Heart left ventricle (tissue), 16 donors: ENCODE measurements around the gene BAX. TPM values are rescaled to one million over a fixed set of nuclear protein-coding genes. Genes with fewer than 3 reads are reported as not detected.

ENCODE experiments used
- ATAC-seq, 4 donors: fragments of 200-7000 bp; cut with Tn5 transposase; one replicate each; pipeline ENCODE4 v1.9.1; 2020 to 2022; ENCODE audit warnings: moderate library complexity in 4 of 4, mild to moderate bottlenecking in 3 of 4, moderate number of reproducible peaks in 1 of 4
- DNase-seq, 5 donors: peaks; one replicate each; pipeline ENCODE4 v3.0.0-alpha.2; 2020
- H3K27ac ChIP-seq, 12 donors: fragments of 200-600 bp; sonication (generic) in 4 of 12; one replicate each; pipeline versions ENCODE4 v1.5.0 to v1.8.0; 2016 to 2022; ENCODE audit warnings: mild to moderate bottlenecking in 2 of 12
- H3K27me3 ChIP-seq, 9 donors: fragments of 200-600 bp; sonication (generic) in 2 of 9; one replicate each; pipeline versions ENCODE4 v1.5.1 to v1.8.0; 2016 to 2022; ENCODE audit warnings: mild to moderate bottlenecking in 3 of 9
- H3K36me3 ChIP-seq, 9 donors: fragments of 200-600 bp; sonication (generic) in 2 of 9; one replicate each; pipeline versions ENCODE4 v1.5.0 to v1.8.0; 2018 to 2022; ENCODE audit warnings: mild to moderate bottlenecking in 2 of 9
- H3K4me1 ChIP-seq, 12 donors: fragments of 200-600 bp; sonication (generic) in 4 of 12; one replicate each; pipeline versions ENCODE4 v1.5.0 to v1.8.0; 2016 to 2022; ENCODE audit warnings: mild to moderate bottlenecking in 3 of 12
- H3K4me3 ChIP-seq, 12 donors: fragments of 200-600 bp; sonication (generic) in 4 of 12; one replicate each; pipeline versions ENCODE4 v1.5.0 to v1.8.0; 2017 to 2022; ENCODE audit warnings: mild to moderate bottlenecking in 9 of 12, moderate library complexity in 4 of 12
- H3K9me3 ChIP-seq, 12 donors: fragments of 200-600 bp; sonication (generic) in 4 of 12; one replicate each; pipeline versions ENCODE4 v1.5.0 to v1.8.0; 2016 to 2022; ENCODE audit warnings: mild to moderate bottlenecking in 1 of 12
- CTCF ChIP-seq, 12 donors: fragments of 200-600 bp; sonication (generic) in 4 of 12; IDR thresholded peaks; one replicate each; pipeline versions ENCODE4 v1.5.0 to v1.8.0; 2018 to 2022; ENCODE audit warnings: antibody characterized with exemption in 12 of 12, mild to moderate bottlenecking in 5 of 12
- POLR2A ChIP-seq, 2 donors: fragments of 450-650 bp; IDR thresholded peaks; one replicate each; pipeline ENCODE4 v1.6.1; 2017; ENCODE audit warnings: antibody characterized with exemption in 2 of 2, mild to moderate bottlenecking in 2 of 2, moderate library complexity in 2 of 2
- WGBS, 4 donors: extraction: QIAGEN DNeasy Blood & Tissue Kit in 2 of 4; methylation state at CpG; one replicate each; pipeline versions ENCODE4 v1.1.5 to v1.1.7; 2013 to 2018; 5-methylcytosine and 5-hydroxymethylcytosine counted together
- intact Hi-C, 10 donors: fragments of 100-400 bp; cut with DNase I; formaldehyde crosslinking; loops; one replicate each; pipeline versions ENCODE4 v1.11.1 to v1.14.2; 2022
- polyA plus RNA-seq, 2 donors: library from polyadenylated mRNA; stranded (reverse); fragments of 200-250 nt; gene quantifications; one replicate each; pipeline ENCODE4 v1.2.3, GENCODE V29; 2013
- total RNA-seq, 9 donors: library from RNA; depleted of rRNA in 2 of 9; stranded (reverse); fragments of >200 nt in 2 of 9; fragmentation: NEBNext Ultra II Directional in 3 of 9; extraction: Animal tissue kit (Norgen Biotek cat#: 25700) in 3 of 9; gene quantifications; one replicate each; pipeline versions ENCODE4 v1.1.0 to v1.2.4, GENCODE V29; 2016 to 2023
- donor health status: ischemic (EF 13 %, LVEDD 7.1; RV severe dilation, severe dysfunction).
- donor health status: healthy with polysubstance abuse.
- donor health status: DM: no; HTN: yes; CAD: no.
- donor health status: DM: no; HTN: no; CAD: no.
- donor health status: ischemic (EF 25% LVEDD 6.9; RV normal size, moderate dysfunction).
- donor health status: ischemic (EF 25% LVEDD 5.7; RV mildly dilated, moderate dysfunction).
- donor health status: healthy.
- donor health status: DM: yes; HTN: yes; CAD: no.
- donor health status: ischemic (EF 35%, LVEDD 5.7; RV mildly dilated, moderate dysfunction).
- donor health status: nonischemic (EF 11% LVEDD 7.7; RV severe dilation, severe dysfunction).
- donor health status: DM: yes; HTN: yes; CAD: no.
- donor health status: PGD.
- donor health status: ischemic (EF 29% LVEDD 5.4; RV normal size, mild dysfunction).
- donor health status: nonischemic (EF 23%, LVEDD 6.1; RV moderate dilation, normal function).

BAX gene
- total and polyA plus RNA-seq, 11 donors: 17.9 to 68.4 (median 23.1) TPM

DNA sequence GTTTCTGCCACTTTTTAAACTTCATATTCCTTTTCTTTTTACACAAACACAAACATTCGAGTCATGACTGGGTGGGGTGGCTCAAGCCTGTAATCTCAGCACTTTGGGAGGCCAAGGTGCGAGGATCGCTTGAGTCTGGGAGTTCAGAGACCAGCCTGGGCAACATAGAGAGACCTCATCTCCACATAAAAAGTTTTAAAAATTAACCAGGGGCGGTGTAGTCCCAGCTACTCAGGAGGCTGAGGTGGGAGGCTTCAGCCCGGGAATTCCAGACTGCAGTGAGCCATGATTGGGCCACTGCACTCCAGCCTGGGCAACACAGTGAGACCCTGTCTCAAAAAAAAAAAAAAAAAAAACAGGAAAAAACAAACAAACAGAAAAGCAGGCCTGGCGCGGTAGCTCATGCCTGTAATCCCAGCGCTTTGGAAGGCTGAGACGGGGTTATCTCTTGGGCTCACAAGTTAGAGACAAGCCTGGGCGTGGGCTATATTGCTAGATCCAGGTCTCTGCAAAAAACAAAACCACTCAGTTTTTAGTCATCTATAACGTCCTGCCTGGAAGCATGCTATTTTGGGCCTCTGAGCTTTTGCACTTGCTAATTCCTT, 583 bp upstream of the BAX start:
- H3K27ac ChIP-seq: peak overlapping the region; percentile 6 to 95 (median 89)
- TF ChIP-seq POLR2A (IDR thresholded peaks at IDR 0.05): no peak
- TF ChIP-seq CTCF (IDR thresholded peaks at IDR 0.05): no peak
- H3K4me1 ChIP-seq: peaks cover 4 to 21% (median 14%) of the 10 kb centered on the region in 12 donors
- WGBS, 4 donors: 53 to 56% (median 55%) methylated on average over 11 of the region's 11 CpGs
- ATAC-seq (peak in 1 of 4 donors; percentile 2), DNase-seq (no peak)
- H3K27me3 ChIP-seq: no peaks in the 10 kb centered on the region
- peaks cover 0 to 16% (median 2%) of the 10 kb centered on the region in 9 donors for H3K36me3 ChIP-seq
- peak overlapping the region in 11 of 12 donors; percentile 77 to 97 (median 90) for H3K4me3 ChIP-seq
- no peaks in the 10 kb centered on the region for H3K9me3 ChIP-seq
- intact Hi-C loops: loop anchor here in 5 of 10 donors (2.0 to 10.0 kb wide), 4 partner anchors 42 to 53 kb away; partner anchors contain the start of gene NUCB1 (in 3 of the 5)

DNA sequence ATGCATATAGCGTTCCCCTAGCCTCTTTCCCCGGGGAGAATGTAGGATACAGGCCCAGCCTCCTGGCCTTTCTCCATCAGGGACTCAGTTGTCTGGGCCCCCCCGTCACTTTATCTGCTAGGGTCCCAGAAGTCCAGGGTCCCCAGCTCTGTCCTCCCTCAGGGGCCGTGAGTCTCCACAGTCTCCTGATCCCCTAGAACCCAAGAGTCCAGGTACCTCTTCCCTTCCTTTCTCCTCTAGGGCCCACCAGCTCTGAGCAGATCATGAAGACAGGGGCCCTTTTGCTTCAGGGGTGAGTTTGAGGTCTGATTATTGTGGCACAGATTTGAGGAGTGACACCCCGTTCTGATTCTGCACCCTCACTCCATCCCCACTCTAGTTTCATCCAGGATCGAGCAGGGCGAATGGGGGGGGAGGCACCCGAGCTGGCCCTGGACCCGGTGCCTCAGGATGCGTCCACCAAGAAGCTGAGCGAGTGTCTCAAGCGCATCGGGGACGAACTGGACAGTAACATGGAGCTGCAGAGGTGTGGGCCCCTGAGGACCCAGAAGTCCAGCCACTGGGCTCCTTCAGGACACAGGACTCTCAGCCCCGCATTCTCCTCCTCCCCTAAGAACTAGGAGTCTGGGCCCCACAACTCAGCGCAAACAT, 758 bp downstream of the BAX start:
- intact Hi-C loops: loop anchor here in 3 of 10 donors (2.0 to 10.0 kb wide), 3 partner anchors 51 to 78 kb away; partner anchors contain the start of gene NUCB1 (in 2 of the 3)
- H3K4me1 ChIP-seq: peaks cover 4 to 23% (median 14%) of the 10 kb centered on the region in 12 donors
- DNase-seq (no peak), ATAC-seq (peak in 1 of 4 donors; percentile 6)
- H3K9me3 ChIP-seq: no peaks in the 10 kb centered on the region
- peak overlapping the region; percentile 77 to 98 (median 90) for H3K4me3 ChIP-seq
- peaks cover 0 to 16% (median 2%) of the 10 kb centered on the region in 9 donors for H3K36me3 ChIP-seq
- 55 to 61% (median 58%) methylated on average over 13 to 16 of the region's 16 CpGs for WGBS, 4 donors
- TF ChIP-seq POLR2A (IDR thresholded peaks at IDR 0.05) (no peak), CTCF (IDR thresholded peaks at IDR 0.05) (no peak)
- H3K27me3 ChIP-seq: no peaks in the 10 kb centered on the region
- H3K27ac ChIP-seq: peak overlapping the region; percentile 69 to 95 (median 89)

GRCh38 chr19:48958006-48958405, 3.3 kb downstream of the BAX start:
- Histone ChIP-seq H3K4me3 (no peak overlapping the region), H3K9me3 (no peaks in the 10 kb centered on the region), H3K36me3 (peaks cover 0 to 16% (median 2%) of the 10 kb centered on the region in 9 donors), H3K27me3 (no peaks in the 10 kb centered on the region), H3K27ac (no peak overlapping the region), H3K4me1 (peaks cover 4 to 35% (median 15%) of the 10 kb centered on the region in 12 donors)
- ATAC-seq: no peak
- WGBS, 4 donors: 95 to 99% (median 97%) methylated on average over 8 of the region's 8 CpGs
- intact Hi-C loops: loop anchor here in 2 of 10 donors (5.0 to 10.0 kb wide), 2 partner anchors 53 to 81 kb away; partner anchors contain the start of gene NUCB1 (in 1 of the 2)
- TF ChIP-seq CTCF (IDR thresholded peaks at IDR 0.05) (no peak), POLR2A (IDR thresholded peaks at IDR 0.05) (no peak)
- DNase-seq: no peak
